Immature natural killer cell (primary cell): ENCODE data around the gene TCF7L1. TPM values are rescaled to one million over a fixed set of nuclear protein-coding genes. Genes with fewer than 3 reads are reported as not detected.

Source experiments
- DNase-seq, 3 donors: peaks; one replicate each; pipeline ENCODE4 v3.0.0; 2022; ENCODE audit warnings: mixed read lengths in 1 of 3
- H3K27ac Mint-ChIP-seq, 6 donors: one replicate each; pipeline ENCODE4 v1.8.0; 2020; ENCODE audit warnings: mixed read lengths in 6 of 6, mild to moderate bottlenecking in 5 of 6, inconsistent platforms in 4 of 6, moderate library complexity in 3 of 6
- H3K27me3 Mint-ChIP-seq, 3 donors: one replicate each; pipeline ENCODE4 v1.8.0; 2020 to 2021; ENCODE audit warnings: low read depth in 3 of 3, mild to moderate bottlenecking in 3 of 3, mixed read lengths in 3 of 3, moderate library complexity in 3 of 3, inconsistent platforms in 1 of 3
- H3K36me3 Mint-ChIP-seq, 3 donors: one replicate each; pipeline ENCODE4 v1.8.0; 2020; ENCODE audit warnings: mixed read lengths in 3 of 3, inconsistent platforms in 2 of 3, mild to moderate bottlenecking in 2 of 3
- H3K4me1 Mint-ChIP-seq, 2 donors: one replicate each; pipeline ENCODE4 v1.8.0; 2020; ENCODE audit warnings: inconsistent platforms in 2 of 2, mild to moderate bottlenecking in 2 of 2, mixed read lengths in 2 of 2, moderate library complexity in 1 of 2
- H3K4me3 Mint-ChIP-seq, 5 donors: one replicate each; pipeline ENCODE4 v1.8.0; 2020; ENCODE audit warnings: mild to moderate bottlenecking in 5 of 5, mixed read lengths in 5 of 5, inconsistent platforms in 3 of 5, moderate library complexity in 3 of 5
- H3K9me3 Mint-ChIP-seq, 6 donors: one replicate each; pipeline ENCODE4 v1.8.0; 2020; ENCODE audit warnings: mild to moderate bottlenecking in 6 of 6, mixed read lengths in 6 of 6, inconsistent platforms in 4 of 6, moderate library complexity in 3 of 6
- polyA plus RNA-seq, 3 donors: library from polyadenylated mRNA; unstranded; fragments of 300-500 nt; fragmentation: Illumina TruSeq; gene quantifications; one replicate each; pipeline ENCODE4 v1.2.3, GENCODE V29; 2021

TCF7L1 gene
- polyA plus RNA-seq, 3 donors from 2014 or later, result 0.12 TPM; not detected in 2

DNA sequence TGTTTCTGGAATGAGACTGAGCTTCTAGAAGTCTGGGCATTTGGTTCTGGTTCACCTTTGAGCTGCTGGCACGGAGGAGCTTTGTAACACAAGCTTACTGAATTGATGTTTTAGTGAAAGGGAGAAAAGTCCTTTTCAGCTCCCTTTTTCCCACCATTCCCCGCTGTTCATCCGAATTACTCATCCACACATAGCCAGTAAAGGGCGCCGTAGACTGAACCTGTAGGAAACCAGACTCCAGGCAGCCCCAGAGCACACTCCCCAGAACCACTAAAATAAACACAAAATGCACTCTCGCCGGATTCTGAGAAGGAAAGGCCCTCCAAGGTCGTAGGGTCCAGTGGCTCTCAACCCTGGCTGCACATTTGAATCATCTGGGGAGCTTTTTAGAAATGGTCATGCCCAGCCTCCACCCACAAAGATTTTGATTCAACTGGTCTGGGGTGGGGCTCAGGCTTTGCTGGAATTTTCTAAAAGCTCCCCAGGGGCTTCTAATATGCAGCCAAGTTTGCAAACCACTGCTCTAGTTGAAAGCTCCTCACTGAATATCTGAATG, 29.6 kb downstream of the TCF7L1 start:
- H3K4me3 Mint-ChIP-seq, result no peak overlapping the region
- no peaks in the 10 kb centered on the region for H3K36me3 Mint-ChIP-seq
- H3K9me3 Mint-ChIP-seq, result no peaks in the 10 kb centered on the region
- no peaks in the 10 kb centered on the region for H3K4me1 Mint-ChIP-seq
- H3K27ac Mint-ChIP-seq, result no peak overlapping the region
- no peak for DNase-seq
- H3K27me3 Mint-ChIP-seq, result peaks cover 0 to 5% (median 2%) of the 10 kb centered on the region in 3 donors

DNA sequence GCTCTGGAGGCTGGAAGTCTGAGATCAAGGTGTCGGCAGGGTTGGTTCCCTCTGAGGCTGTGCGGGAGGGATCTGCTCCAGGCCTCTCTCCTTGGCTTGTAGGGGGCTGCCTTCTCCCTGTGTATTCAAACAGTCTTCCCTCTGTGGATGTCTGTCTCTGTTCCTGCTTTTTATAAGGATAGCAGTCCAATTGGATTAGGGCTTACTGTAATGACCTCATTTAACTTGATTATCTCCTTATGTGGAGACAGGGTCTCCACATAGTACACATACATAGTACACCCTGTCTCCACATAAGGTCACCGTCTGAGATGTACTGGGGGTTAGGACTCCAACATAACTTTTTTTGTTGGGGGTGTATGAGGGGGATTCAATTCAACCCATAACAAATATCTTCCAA, 30.5 kb downstream of the TCF7L1 start:
- H3K36me3 Mint-ChIP-seq, result no peaks in the 10 kb centered on the region
- H3K4me1 Mint-ChIP-seq, result no peaks in the 10 kb centered on the region
- H3K27me3 Mint-ChIP-seq, result peaks cover 0 to 7% (median 2%) of the 10 kb centered on the region in 3 donors
- H3K27ac Mint-ChIP-seq, result no peak overlapping the region
- DNase-seq, result no peak
- H3K9me3 Mint-ChIP-seq, result no peaks in the 10 kb centered on the region
- no peak overlapping the region for H3K4me3 Mint-ChIP-seq

DNA sequence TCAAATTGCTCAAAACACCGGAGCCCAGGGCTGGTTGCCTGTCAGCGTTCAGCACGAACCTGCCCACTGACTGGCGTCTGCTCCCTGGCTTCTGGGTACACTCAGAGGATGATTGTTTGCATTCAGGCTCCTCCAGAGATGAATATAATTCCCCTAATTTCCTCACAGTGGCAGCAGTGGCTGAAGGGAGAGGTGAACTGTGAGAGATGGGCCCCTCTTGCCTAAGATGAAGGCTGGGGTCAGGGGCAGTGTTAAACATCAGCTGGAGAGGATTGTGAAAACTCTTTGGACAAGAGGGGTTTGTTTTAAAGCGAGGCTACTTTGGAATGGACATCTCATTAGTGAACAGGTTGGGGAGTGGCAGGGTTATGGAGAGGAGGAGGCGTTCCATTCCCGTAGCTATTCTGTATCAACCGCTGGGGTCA, 31.0 kb downstream of the TCF7L1 start:
- H3K27ac Mint-ChIP-seq, result no peak overlapping the region
- H3K36me3 Mint-ChIP-seq, result no peaks in the 10 kb centered on the region
- no peak overlapping the region for H3K4me3 Mint-ChIP-seq
- no peaks in the 10 kb centered on the region for H3K9me3 Mint-ChIP-seq
- no peaks in the 10 kb centered on the region for H3K4me1 Mint-ChIP-seq
- H3K27me3 Mint-ChIP-seq, result peaks cover 2 to 7% (median 4%) of the 10 kb centered on the region in 3 donors
- no peak for DNase-seq

DNA sequence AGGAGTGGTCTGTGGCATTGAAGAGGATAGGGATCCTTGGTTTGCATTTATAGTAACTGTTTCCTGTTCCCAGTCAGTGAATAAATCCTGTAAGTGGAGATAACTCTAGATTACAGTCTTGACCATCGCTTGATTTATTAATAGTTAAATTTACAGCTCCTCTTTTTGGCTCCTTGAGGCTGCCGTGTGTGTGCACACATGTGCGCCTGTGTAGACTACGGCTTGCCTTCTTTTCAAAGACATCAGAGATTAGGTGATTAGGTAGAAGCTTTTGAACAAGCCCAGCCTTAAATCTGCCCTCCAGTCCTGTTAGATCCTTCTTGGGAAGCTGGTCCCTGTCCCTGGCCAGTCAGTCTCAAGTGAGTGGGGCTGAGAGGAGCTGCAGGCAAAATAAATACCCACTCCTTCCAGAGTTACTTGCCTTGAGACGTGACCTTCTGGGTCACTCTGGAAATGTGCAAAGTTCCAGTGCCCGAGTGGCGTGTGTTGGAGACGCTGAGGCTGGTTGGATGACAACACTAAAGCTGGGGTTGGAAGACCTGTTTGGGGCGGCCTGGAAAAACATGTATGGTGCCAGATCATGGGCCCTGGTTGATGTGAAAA, 32.0 kb downstream of the TCF7L1 start:
- H3K36me3 Mint-ChIP-seq, result no peaks in the 10 kb centered on the region
- H3K4me3 Mint-ChIP-seq, result no peak overlapping the region
- H3K27me3 Mint-ChIP-seq, result peaks cover 2 to 7% (median 4%) of the 10 kb centered on the region in 3 donors
- H3K4me1 Mint-ChIP-seq, result no peaks in the 10 kb centered on the region
- no peaks in the 10 kb centered on the region for H3K9me3 Mint-ChIP-seq
- no peak overlapping the region for H3K27ac Mint-ChIP-seq
- DNase-seq, result no peak

DNA sequence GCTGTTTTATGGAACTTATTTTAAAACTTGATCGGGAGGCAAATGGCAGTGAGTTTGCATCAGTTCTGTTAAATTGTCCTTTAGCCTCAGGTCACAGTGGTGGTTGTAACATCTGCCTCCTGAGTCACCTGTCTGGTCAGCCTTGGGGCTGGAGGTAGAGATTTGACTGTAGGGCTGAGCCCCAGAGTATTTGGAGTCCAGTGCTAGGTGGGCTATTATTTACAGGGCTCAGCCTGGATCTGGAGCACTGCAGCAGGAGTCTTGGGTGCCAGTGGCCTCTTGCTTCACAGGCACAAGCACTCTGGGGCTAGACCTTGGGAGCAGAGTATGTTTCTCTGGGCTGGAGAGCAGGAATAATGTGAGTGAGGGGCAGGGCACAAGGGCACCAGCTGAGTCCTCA, 32.8 kb downstream of the TCF7L1 start:
- Mint-ChIP-seq H3K27ac (no peak overlapping the region), H3K4me1 (no peaks in the 10 kb centered on the region)

DNA sequence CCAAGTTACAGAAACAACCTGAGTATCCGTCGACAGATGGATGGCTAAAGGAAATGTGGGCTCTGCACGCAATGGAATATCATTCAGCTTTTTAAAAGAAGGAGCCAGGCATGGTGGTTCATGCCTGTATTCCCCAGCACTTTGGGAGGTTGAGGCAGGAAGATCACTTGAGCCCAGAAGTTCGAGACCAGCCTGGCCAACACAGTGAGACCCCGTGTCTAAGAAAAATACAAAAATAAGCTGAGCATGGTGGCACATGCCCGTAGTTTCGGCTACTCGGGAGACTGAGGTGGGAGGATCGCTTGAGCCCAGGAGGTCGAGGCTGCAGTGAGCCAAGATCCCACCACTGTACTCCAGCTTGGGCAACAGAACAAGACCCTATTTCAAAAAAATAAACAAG, 34.3 kb downstream of the TCF7L1 start:
- no peaks in the 10 kb centered on the region for H3K36me3 Mint-ChIP-seq
- no peak overlapping the region for H3K4me3 Mint-ChIP-seq
- no peaks in the 10 kb centered on the region for H3K4me1 Mint-ChIP-seq
- no peaks in the 10 kb centered on the region for H3K9me3 Mint-ChIP-seq
- no peak for DNase-seq
- peaks cover 2 to 10% (median 7%) of the 10 kb centered on the region in 3 donors for H3K27me3 Mint-ChIP-seq
- no peak overlapping the region for H3K27ac Mint-ChIP-seq

More for the DNA sequence above, 32.8 kb downstream of the TCF7L1 start:
- Mint-ChIP-seq H3K9me3 (no peaks in the 10 kb centered on the region), H3K36me3 (no peaks in the 10 kb centered on the region), H3K4me3 (no peak overlapping the region), H3K27me3 (peaks cover 2 to 7% (median 4%) of the 10 kb centered on the region in 3 donors)
- no peak for DNase-seq

DNA sequence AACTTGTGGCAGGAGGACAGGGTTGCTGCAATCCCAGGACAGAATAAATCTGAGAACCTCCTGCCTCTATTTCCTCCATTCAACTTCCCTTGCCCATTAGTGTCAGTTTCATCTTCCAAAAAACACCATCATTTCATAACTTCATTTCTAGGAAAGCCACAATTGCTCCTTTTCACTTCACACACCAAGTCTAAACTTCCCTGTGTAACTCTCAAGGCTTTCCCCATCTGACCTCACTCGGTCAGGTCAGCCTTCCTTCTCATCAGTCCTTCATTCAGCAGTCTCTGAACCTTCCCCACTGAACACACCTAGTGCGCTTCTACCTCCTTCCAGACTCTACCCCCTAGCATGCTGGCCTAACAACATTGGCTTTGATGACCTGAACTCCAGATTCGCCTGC, 35.8 kb downstream of the TCF7L1 start:
- Mint-ChIP-seq H3K36me3 (no peaks in the 10 kb centered on the region), H3K27ac (no peak overlapping the region), H3K27me3 (peaks cover 2 to 10% (median 7%) of the 10 kb centered on the region in 3 donors), H3K4me3 (no peak overlapping the region), H3K9me3 (no peaks in the 10 kb centered on the region), H3K4me1 (no peaks in the 10 kb centered on the region)
- DNase-seq, result no peak

DNA sequence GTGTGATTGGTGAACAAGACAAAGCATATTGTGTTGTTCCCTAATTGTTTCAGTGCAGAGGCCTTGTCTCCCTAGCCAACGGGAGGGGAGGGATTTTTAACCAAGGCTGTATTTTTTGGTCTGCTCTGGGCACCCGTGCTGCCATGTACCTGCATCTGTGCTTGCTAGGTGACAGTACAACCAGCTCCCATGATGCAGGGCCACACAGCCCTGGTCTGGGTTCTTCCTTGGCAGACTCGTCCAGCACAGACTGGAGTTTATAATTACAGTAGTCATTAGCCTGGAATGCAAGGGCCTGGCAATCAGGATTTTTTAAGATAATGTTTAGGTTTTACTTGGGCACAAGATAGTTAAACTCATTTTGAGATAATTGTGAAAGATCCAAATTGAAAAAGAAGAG, 36.4 kb downstream of the TCF7L1 start:
- Mint-ChIP-seq H3K27me3 (peaks cover 4 to 9% (median 6%) of the 10 kb centered on the region in 3 donors), H3K27ac (no peak overlapping the region), H3K4me1 (no peaks in the 10 kb centered on the region), H3K9me3 (no peaks in the 10 kb centered on the region), H3K4me3 (no peak overlapping the region), H3K36me3 (no peaks in the 10 kb centered on the region)
- no peak for DNase-seq

DNA sequence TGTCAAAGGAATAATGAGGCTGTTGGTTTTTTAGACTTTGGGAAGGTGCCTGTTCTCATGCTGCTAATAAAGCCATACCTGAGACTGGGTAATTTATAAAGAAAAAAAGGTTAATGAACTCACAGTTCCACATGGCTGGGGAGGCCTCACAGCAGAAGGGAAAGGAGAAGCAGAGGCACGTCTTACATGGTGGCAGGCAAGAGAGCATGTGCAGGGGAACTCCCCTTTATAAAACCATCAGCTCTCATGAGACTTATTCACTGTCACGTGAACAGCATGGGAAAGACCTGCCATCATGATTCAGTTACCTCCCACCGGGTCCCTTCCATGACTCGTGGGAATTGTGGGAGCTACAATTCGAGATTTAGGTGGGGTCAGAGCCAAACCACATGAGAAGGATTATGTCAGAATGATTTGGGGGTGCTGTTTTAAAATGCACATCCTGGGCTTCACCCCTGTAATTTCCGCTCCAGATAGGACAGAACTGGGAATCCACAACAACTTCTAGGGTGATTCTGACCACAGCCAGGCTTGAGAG, 37.8 kb downstream of the TCF7L1 start:
- no peaks in the 10 kb centered on the region for H3K36me3 Mint-ChIP-seq
- H3K4me3 Mint-ChIP-seq, result no peak overlapping the region
- H3K9me3 Mint-ChIP-seq, result no peaks in the 10 kb centered on the region
- H3K27me3 Mint-ChIP-seq, result peaks cover 4 to 11% (median 6%) of the 10 kb centered on the region in 3 donors
- DNase-seq, result no peak
- no peak overlapping the region for H3K27ac Mint-ChIP-seq
- H3K4me1 Mint-ChIP-seq, result no peaks in the 10 kb centered on the region

DNA sequence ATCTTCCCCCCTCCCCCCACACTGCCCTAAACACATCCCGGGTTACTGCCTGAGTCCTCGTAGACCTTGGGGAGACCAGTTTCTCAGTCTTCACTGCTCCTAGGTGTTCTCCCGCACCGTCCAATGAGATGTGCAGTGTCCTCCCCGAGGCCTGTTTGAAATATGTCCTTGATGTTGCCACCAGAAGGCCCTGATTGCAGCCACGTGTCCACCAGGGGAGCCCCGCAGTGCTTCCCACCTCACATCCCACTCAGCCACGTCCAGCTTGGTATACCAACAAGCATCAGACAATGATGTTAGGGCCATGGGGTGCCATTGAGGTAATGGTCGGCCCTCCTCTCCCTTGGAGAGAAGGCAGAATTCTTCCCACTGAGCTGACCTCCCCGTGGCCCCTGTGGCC, 38.7 kb downstream of the TCF7L1 start:
- Mint-ChIP-seq H3K36me3 (no peaks in the 10 kb centered on the region), H3K27ac (no peak overlapping the region), H3K4me1 (no peaks in the 10 kb centered on the region), H3K9me3 (no peaks in the 10 kb centered on the region), H3K4me3 (no peak overlapping the region), H3K27me3 (peaks cover 6 to 11% (median 6%) of the 10 kb centered on the region in 3 donors)
- no peak for DNase-seq

DNA sequence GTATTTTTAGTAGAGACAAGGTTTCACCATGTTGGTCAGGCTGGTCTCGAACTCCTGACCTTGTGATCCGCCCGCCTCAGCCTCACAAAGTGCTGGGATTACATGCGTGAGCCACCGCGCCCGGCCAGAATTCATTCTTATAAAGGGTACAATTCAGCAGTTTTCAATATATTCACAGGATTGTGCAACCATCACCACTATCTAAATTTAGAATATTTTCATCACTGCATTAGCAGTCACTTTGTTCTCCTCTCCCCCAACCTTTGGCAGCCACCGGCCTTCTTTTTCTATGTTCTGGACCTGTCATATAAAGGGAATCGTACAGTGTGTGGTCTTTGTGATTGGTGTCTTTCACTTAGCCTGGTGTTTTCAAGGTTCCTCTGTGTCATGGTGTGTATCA, 40.7 kb downstream of the TCF7L1 start:
- Mint-ChIP-seq H3K36me3 (no peaks in the 10 kb centered on the region), H3K4me3 (no peak overlapping the region), H3K27ac (no peak overlapping the region), H3K4me1 (peaks cover 11 to 14% of the 10 kb centered on the region in 2 donors), H3K27me3 (peaks cover 4 to 10% (median 8%) of the 10 kb centered on the region in 3 donors), H3K9me3 (no peaks in the 10 kb centered on the region)
- no peak for DNase-seq

DNA sequence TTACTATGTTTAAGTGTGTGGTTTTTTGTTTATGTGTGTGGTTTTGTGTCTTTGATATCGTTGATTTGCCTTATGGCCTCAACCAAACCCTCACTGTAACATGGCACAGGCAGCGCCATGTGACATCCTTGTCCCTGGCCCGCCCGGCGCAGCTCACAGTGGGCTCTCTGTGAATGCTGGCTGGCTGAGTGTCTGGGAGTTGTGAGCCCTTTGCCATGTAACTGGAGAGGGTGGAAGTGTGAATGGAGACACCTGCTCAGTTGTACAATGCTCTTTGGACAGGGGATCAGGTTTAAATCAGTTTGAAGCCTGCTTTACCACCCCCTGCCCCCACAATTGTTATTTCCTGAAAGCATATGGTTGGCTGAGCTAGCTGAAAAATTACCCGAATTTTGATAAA, 41.8 kb downstream of the TCF7L1 start:
- DNase-seq, result no peak
- Mint-ChIP-seq H3K4me1 (peaks cover 11 to 16% of the 10 kb centered on the region in 2 donors), H3K36me3 (no peaks in the 10 kb centered on the region), H3K4me3 (no peak overlapping the region), H3K27me3 (peaks cover 4 to 10% (median 7%) of the 10 kb centered on the region in 3 donors), H3K27ac (no peak overlapping the region), H3K9me3 (no peaks in the 10 kb centered on the region)

DNA sequence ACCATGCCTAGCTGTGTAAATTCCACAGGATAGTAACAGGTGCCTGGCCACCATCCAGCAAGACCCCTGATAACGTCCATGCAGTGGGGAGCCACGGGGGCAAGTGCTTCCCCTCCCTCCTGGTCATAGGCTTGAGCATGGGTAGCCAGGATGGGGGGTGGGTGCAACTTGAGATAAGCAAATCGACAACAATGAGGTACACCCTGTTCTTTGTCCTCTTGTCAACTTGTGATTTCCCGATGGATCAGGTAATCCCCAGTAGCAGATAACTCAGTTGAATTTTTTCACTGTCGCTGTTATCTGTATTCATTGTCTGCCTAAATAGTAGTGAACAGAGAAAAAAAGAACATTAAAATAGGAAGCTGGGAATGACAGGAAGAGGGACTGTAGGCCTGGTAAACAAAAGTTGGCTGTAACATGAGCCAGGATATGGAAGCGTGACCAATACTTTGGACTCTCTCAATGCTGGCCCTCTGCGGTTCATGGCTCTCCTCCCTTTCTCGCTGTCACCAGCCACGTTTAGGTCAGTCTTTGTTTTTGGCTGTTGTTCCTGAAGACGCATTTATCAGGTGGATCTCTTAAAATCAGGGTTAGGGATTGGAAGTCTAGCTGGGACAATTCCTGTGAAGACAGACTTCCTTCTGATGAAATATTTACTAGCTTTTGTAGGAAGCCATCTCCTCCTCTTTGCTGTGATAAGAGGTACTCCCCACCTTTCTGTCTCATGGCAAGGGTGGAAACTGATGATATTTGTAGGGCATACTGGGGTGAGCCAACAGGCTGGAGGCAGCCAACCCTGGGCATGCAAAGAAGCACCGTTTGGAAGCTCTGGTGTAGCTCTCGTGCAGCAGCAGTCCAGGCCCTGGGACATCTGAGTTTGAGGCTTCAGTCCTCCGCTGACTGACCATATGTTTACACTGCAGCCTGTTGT, 42.4 kb downstream of the TCF7L1 start:
- no peak overlapping the region for H3K4me3 Mint-ChIP-seq
- peaks cover 4 to 15% (median 7%) of the 10 kb centered on the region in 3 donors for H3K27me3 Mint-ChIP-seq
- DNase-seq, result no peak
- no peaks in the 10 kb centered on the region for H3K9me3 Mint-ChIP-seq
- H3K27ac Mint-ChIP-seq, result no peak overlapping the region
- peaks cover 11 to 16% of the 10 kb centered on the region in 2 donors for H3K4me1 Mint-ChIP-seq
- H3K36me3 Mint-ChIP-seq, result no peaks in the 10 kb centered on the region
